DMS79 treated with DMSO at 0.1 percent for 48 hours (cell line): ENCODE results near the gene LMAN2.
"Not testable (repeated sequence)": the region's sequence is repeated elsewhere in the genome, so short reads cannot be mapped to it uniquely, and the experiment has no call there.

Experiments used
- DNase-seq: peaks from one replicate; lab custom pipeline; 2025; lab: John Stamatoyannopoulos, UW

The LMAN2 gene

GRCh38 chr5:177364159-177364962, 12.9 kb upstream of the LMAN2 start:
- DNase-seq = no peak

- no peak for DNase-seq
Measured at GRCh38 chr5:177363565-177363964, 12.1 kb upstream of the LMAN2 start.

GRCh38 chr5:177362610-177363507, 11.4 kb upstream of the LMAN2 start:
- peak; percentile 52 for DNase-seq

GRCh38 chr5:177362292-177362609, 10.8 kb upstream of the LMAN2 start:
- DNase-seq = no peak

DNA sequence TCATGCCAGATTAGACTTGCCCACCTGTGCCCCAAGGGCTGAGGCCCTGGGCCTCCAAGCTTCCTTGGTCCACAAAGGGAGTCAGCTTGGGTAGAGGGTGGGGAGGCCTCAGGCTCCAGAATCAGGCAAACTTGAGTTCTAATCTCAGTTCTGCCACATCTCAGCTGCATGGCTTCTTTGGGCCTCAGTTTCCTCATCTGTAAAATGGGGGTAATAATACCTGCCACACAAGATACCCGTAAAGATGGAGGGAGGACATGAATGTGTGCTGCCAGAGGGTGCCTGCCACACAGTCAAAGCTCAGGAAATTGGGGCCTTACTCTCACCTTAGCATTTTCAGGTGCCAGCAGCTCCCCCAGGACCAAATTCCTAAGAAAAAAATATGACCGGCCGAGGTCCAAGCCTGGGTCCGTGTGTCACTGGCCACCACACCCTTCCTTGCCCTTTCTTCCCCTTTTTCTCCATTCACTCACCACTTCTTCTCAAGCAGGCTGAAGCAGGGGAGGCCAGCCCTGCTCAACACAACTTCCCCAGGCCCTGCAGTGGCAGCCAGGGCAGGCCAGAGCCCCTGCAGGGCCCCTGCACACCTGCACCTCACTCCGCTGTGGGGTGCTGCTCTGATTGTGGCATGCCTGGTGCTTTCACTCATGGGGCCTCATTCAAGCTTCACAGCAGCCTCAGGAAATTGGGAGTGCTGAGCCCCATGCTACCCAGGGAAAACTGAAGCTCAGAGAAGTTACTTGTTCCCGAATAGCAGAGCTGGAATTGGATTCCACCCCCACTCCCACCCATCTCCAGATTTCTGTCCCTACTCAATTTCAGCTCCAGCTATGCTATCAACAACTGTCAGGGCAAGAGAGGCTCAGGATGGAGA, 10.2 kb upstream of the LMAN2 start:
- DNase-seq = no peak

DNA sequence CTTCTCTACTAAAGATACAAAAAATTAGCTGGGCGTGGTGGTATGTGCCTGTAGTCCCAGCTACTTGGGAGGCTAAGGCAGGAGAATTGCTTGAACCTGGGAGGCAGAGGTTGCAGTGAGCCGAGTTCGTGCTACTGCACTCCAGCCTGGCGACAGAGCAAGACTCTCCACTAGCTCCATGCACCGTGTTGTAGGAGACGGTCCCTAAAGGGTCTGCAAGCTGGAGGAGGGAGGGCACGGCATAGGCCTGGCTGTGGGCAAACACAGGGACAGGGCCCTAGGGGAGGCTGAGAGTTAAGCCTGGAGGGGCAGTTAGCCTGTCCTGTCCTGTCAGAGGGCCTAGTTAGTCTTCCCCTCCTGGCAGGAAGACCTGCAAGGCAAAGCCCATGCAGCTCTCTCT, 9.3 kb upstream of the LMAN2 start:
- DNase-seq = not testable (repeated sequence)

DNA sequence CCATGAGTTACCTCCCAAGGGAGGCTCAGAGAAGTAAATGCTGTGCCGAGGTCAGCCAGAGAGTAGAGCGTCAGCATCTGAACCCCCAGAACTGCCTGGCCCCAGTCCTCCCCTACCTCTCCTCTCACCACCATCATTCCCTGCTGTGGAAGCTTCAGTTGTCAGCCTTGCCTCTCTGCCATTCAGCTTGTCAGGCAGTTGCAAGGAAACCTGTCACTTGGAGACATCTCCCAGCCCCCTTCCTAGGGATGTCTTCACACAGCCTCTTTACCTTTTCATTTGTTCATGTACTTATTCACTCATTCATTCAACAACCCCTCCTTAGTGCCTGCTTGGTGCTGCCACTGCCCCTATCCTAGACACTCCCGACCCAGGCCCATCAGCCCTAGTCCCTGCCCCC, 8.4 kb upstream of the LMAN2 start:
- DNase-seq = no peak

DNA sequence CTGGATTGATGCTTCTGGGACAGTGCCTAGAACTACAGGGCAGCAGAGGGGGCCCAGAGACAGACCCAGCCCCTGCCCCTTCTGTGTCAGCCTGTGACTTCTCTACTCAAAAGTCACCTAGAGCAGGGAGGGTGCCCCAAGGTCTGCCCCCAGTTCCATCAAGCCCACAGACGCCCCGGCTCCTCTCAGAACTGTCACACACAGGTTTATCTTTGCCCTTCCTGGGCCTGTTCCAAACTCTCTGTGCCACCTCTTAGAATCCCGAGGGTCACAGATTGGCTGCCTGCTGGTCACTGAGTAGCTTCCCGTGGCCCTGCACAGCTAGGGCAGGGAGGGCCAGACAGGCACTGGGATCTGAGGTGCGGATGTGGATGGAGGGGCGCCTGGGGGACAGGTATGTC, 8.0 kb upstream of the LMAN2 start:
- DNase-seq = no peak

GRCh38 chr5:177358370-177358819, 6.9 kb upstream of the LMAN2 start:
- no peak for DNase-seq

- peak; percentile 29 for DNase-seq
Measured at GRCh38 chr5:177357459-177358351, 6.2 kb upstream of the LMAN2 start, which contains the start of gene RGS14. TSS of gene RGS14 (plus strand) at chr5:177357924. CDS start at chr5:177358025, 101 bp downstream.

- no peak for DNase-seq
Measured at GRCh38 chr5:177357146-177357458, 5.6 kb upstream of the LMAN2 start.

- DNase-seq = no peak
Measured at GRCh38 chr5:177356746-177357145, 5.3 kb upstream of the LMAN2 start.

GRCh38 chr5:177355868-177356168, 4.3 kb upstream of the LMAN2 start:
- no peak for DNase-seq

- DNase-seq = no peak
Measured at GRCh38 chr5:177355162-177355867, 3.8 kb upstream of the LMAN2 start.

DNA sequence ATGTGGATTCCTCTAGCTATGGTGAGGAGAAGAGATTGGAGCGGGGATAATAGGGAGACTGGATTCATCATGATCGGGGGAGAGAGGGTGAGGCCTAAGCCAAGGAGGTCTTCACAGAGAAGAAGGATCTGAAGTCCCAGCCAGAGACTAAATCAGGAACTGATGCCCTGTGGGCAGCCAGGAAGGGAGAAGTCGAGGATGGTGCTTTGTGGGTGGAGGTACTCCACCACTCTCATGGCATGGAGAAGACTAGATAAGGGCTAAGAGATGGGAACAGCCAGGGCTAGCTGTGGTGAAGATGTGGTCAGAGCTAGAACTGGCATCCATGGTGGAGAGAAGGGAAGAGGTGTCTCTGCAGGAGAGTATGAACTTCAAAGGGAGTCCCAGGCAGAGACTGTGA, 3.2 kb upstream of the LMAN2 start:
- no peak for DNase-seq

- DNase-seq = no peak
Measured at GRCh38 chr5:177354256-177354655, 2.8 kb upstream of the LMAN2 start.

DNA sequence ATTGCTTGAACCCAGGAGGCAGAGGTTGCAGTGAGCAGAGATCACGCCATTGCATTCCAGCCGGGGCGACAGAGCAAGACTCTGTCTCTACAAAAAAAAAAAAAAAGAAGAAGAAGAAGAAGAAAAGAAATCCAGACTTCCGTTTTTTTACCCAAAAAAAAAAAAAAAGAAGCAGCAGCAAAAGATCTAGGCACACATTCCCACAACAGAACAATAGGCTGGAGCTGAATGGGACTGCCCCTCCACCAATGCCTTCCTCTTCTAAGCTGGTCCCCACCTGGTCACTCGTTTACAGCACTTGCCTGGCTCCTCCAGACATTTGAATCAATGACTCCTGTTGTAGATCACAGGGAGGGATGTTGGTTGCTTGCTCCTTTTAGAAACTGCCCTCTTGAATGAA, 1.6 kb upstream of the LMAN2 start:
- no peak for DNase-seq

- no peak for DNase-seq
Measured at GRCh38 chr5:177350776-177351391, 584 bp downstream of the LMAN2 start.

GRCh38 chr5:177349762-177350161, 1.7 kb downstream of the LMAN2 start:
- DNase-seq = no peak

DNA sequence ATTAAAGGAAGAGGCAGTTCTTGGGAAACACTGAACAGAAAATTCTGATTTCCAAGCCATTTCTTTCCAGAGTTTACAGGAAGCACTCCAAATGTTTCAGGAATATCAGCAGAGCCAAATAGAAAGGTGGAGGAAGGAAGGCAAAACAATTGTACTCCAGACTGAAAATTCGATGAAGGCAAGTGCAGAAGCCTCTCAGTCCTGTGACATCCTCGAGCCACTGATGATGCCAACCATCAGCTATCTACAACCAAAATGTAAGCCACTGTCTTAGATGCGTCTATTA, 2.2 kb downstream of the LMAN2 start:
- no peak for DNase-seq

DNA sequence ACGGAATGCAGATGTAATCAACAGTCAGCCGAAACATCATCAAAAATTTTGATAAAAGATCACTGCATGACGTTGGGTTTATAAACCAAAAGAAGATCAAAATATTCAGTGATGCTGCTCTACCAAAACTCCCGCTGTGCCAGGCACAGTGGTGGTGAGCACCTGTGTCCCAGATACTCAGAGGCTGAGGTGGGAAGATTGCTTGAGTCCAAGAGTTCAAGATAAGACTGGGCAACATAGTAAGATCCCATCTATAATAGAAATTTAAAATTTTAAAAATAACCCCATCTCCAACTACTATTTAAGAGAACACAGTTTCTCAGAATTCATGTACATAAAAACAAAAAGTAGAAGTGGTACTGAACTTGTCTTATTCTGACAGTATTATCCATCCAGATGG, 3.8 kb downstream of the LMAN2 start:
- no peak for DNase-seq
